Thymus (tissue), 14 donors: ENCODE results near the gene RGS11. TPM values are rescaled to one million over a fixed set of nuclear protein-coding genes. Genes with fewer than 3 reads are reported as not detected.

ENCODE experiments used
- DNase-seq, 9 donors: peaks; one replicate each; pipeline ENCODE4 v3.0.0-alpha.2; 2013; ENCODE audit warnings: low spot score in 9 of 9, low read depth in 6 of 9, missing footprints in 1 of 9
- H3K27ac ChIP-seq, 2 donors: one replicate each; pipeline ENCODE4 v1.5.1; 2013; ENCODE audit warnings: control low read depth in 1 of 2, low read depth in 1 of 2, low read length in 1 of 2, mild to moderate bottlenecking in 1 of 2, moderate library complexity in 1 of 2
- H3K27me3 ChIP-seq, 2 donors: one replicate each; pipeline ENCODE4 v1.5.1; 2013; ENCODE audit warnings: low read length in 1 of 2; ENCODE audit not compliant: control insufficient read depth in 2 of 2, insufficient read depth in 1 of 2
- H3K36me3 ChIP-seq, 2 donors: one replicate each; pipeline ENCODE4 v1.5.1; 2013; ENCODE audit warnings: low read length in 1 of 2, mild to moderate bottlenecking in 1 of 2, moderate library complexity in 1 of 2; ENCODE audit not compliant: control insufficient read depth in 2 of 2, insufficient read depth in 2 of 2
- H3K4me1 ChIP-seq, 2 donors: one replicate each; pipeline ENCODE4 v1.5.1; 2013; ENCODE audit warnings: low read length in 2 of 2; ENCODE audit not compliant: control insufficient read depth in 2 of 2, insufficient read depth in 2 of 2
- H3K4me3 ChIP-seq, 2 donors: one replicate each; pipeline ENCODE4 v1.5.1; 2013; ENCODE audit warnings: low read length in 2 of 2, control low read depth in 1 of 2, mild to moderate bottlenecking in 1 of 2
- H3K9me3 ChIP-seq, 2 donors: one replicate each; pipeline ENCODE4 v1.5.1; 2013; ENCODE audit warnings: low read length in 1 of 2, mild to moderate bottlenecking in 1 of 2; ENCODE audit not compliant: control insufficient read depth in 2 of 2, insufficient read depth in 1 of 2
- WGBS: extraction: QIAGEN DNeasy Blood & Tissue Kit; methylation state at CpG from one replicate; pipeline ENCODE4 v1.1.7; 2013; 5-methylcytosine and 5-hydroxymethylcytosine counted together
- long read RNA-seq, 10 donors: transcript quantifications; one replicate each; lab custom pipeline, GENCODE V29; 2026
- polyA plus RNA-seq: library from polyadenylated mRNA; stranded (reverse); fragments of 200-250 nt; gene quantifications from one replicate; pipeline ENCODE4 v1.2.3, GENCODE V29; 2013
- total RNA-seq: library from RNA; stranded (reverse); fragments of 120-200 nt; gene quantifications from one replicate; pipeline ENCODE4 v1.2.4, GENCODE V29; 2013
- donor health status: healthy.

The RGS11 gene
- total RNA-seq = not detected
- 1.3 TPM for polyA plus RNA-seq
- long read RNA-seq, donor 1 = 0 reads
- long read RNA-seq, donor 2 = 0 reads
- long read RNA-seq, donor 3 = 0 reads
- long read RNA-seq, donor 4 = 0 reads
- long read RNA-seq, donor 5 = 0 reads
- long read RNA-seq, donor 6 = 0 reads
- long read RNA-seq, donor 7 = 0 reads
- long read RNA-seq, donor 8 = 0 reads
- long read RNA-seq, donor 9 = 0 reads
- long read RNA-seq, donor 10 = 0 reads

- Histone ChIP-seq H3K9me3 (peaks cover 0 to 4% of the 10 kb centered on the region in 2 donors), H3K27ac (no peak within 1 kb of the TSS), H3K36me3 (no peaks in the 10 kb centered on the region), H3K4me3 (peak within 1 kb of the TSS in 1 of 2 donors; percentile 25), H3K4me1 (peaks cover 0 to 2% of the 10 kb centered on the region in 2 donors), H3K27me3 (peaks cover 60 to 84% of the 10 kb centered on the region in 2 donors)
- DNase-seq = no peak
- 6% methylated on average over 56 of the region's 56 CpGs for WGBS
Observed at GRCh38 chr16:275786-276232, at the start of gene RGS11. Gene RGS11 (minus strand): TSS chr16:275944. CDS start chr16:275911, 33 bp downstream.

DNA sequence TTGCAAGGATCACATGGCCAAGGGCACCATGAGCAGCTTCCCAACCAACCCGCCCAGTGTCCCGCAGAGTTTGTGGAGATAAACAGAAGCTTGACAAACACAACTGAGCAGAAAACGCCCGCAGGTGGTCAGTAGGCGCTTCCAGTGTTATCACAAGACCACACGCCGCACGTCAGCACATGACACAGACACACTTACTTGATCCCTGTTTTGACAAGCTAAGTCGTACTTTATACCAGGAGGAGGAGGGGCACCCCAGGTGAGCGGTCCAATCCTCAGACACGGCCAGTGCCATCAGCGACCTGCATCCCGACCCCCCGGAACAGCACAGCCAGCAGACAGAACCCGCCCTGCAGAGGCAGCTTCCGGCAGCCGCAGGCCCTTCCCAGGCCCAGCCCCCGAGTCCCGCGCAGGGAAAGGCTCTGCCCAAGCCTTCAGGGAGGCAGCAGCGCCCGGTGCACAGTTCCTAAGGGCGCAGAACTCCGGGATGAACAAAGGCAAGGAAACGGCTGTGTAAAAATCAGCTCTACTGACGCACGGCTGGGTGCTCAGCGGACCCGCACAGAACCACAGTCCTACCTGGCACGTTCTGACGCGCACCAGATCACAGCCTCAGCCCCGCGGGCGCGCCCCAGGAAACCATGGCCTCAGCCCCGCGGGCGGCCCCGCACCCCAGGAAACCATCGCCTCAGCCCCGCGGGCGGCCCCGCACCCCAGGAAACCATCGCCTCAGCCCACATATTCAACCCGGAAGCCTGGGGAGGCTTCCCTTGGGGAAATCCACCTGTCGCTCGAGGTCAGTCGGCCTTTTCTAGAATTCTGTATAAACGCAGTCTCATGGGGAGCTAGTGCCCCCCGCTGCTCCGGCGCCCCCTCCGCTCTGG lies 48.9 kb upstream of the RGS11 start:
- DNase-seq = peak in 4 of 9 donors; percentile 17 to 63 (median 41)
- peak overlapping the region; percentile 41 to 74 for H3K27ac ChIP-seq
- 15% methylated on average over 55 of the region's 55 CpGs for WGBS

GRCh38 chr16:324201-324450 lies 48.4 kb upstream of the RGS11 start:
- Histone ChIP-seq H3K27ac (no peak overlapping the region), H3K9me3 (no peaks in the 10 kb centered on the region), H3K27me3 (no peaks in the 10 kb centered on the region), H3K36me3 (peaks cover 10 to 12% of the 10 kb centered on the region in 2 donors), H3K4me3 (no peak overlapping the region), H3K4me1 (peaks cover 21 to 23% of the 10 kb centered on the region in 2 donors)
- WGBS = 91% methylated on average over 17 of the region's 17 CpGs
- no peak for DNase-seq

More for the DNA sequence above, 48.9 kb upstream of the RGS11 start:
- Histone ChIP-seq H3K9me3 (no peaks in the 10 kb centered on the region), H3K36me3 (peaks cover 5 to 6% of the 10 kb centered on the region in 2 donors), H3K27me3 (no peaks in the 10 kb centered on the region), H3K4me3 (peak overlapping the region; percentile 10 to 42), H3K4me1 (peaks cover 21 to 23% of the 10 kb centered on the region in 2 donors)

GRCh38 chr16:322476-323143 lies 46.9 kb upstream of the RGS11 start:
- no peaks in the 10 kb centered on the region for H3K27me3 ChIP-seq
- no peak overlapping the region for H3K4me3 ChIP-seq
- 99% methylated on average over 13 of the region's 13 CpGs for WGBS
- no peaks in the 10 kb centered on the region for H3K9me3 ChIP-seq
- no peak overlapping the region for H3K27ac ChIP-seq
- peaks cover 21 to 31% of the 10 kb centered on the region in 2 donors for H3K4me1 ChIP-seq
- peaks cover 23% of the 10 kb centered on the region in 2 donors for H3K36me3 ChIP-seq
- no peak for DNase-seq

GRCh38 chr16:321532-321931 lies 45.8 kb upstream of the RGS11 start:
- no peaks in the 10 kb centered on the region for H3K27me3 ChIP-seq
- WGBS = 94% methylated on average over 9 of the region's 9 CpGs
- H3K9me3 ChIP-seq = no peaks in the 10 kb centered on the region
- H3K4me1 ChIP-seq = peaks cover 21 to 31% of the 10 kb centered on the region in 2 donors
- DNase-seq = no peak
- H3K27ac ChIP-seq = no peak overlapping the region
- H3K36me3 ChIP-seq = peaks cover 24 to 26% of the 10 kb centered on the region in 2 donors
- no peak overlapping the region for H3K4me3 ChIP-seq

- Histone ChIP-seq H3K27me3 (no peaks in the 10 kb centered on the region), H3K27ac (no peak overlapping the region), H3K4me1 (peaks cover 13 to 23% of the 10 kb centered on the region in 2 donors), H3K36me3 (peaks cover 22 to 24% of the 10 kb centered on the region in 2 donors), H3K9me3 (no peaks in the 10 kb centered on the region), H3K4me3 (no peak overlapping the region)
- no peak for DNase-seq
- 98% methylated on average over 5 of the region's 5 CpGs for WGBS
Observed at GRCh38 chr16:320206-320605, 44.5 kb upstream of the RGS11 start.

DNA sequence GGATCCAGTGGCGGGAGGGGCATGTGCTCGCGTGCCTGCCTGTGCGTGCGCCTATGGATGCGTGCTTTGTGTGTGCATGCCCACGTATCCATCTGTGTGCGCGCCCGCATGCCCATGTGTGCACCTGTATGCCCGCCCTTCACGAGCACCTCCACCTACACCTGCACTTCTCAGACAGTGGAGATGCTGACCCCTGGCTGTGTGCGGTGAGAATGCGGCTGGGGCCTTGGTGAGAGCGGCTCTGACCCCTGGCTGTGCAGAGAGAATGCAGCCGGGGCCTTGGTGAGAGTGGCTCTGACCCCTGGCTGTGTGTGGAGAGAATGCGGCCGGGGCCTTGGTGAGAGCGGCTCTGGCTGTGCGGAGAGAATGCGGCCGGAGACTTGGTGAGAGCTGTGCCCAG lies 42.9 kb upstream of the RGS11 start:
- H3K4me3 ChIP-seq = no peak overlapping the region
- no peaks in the 10 kb centered on the region for H3K27me3 ChIP-seq
- DNase-seq = no peak
- H3K27ac ChIP-seq = no peak overlapping the region
- 93% methylated on average over 22 of the region's 22 CpGs for WGBS
- peaks cover 0 to 8% of the 10 kb centered on the region in 2 donors for H3K4me1 ChIP-seq
- no peaks in the 10 kb centered on the region for H3K9me3 ChIP-seq
- peaks cover 33 to 38% of the 10 kb centered on the region in 2 donors for H3K36me3 ChIP-seq

DNA sequence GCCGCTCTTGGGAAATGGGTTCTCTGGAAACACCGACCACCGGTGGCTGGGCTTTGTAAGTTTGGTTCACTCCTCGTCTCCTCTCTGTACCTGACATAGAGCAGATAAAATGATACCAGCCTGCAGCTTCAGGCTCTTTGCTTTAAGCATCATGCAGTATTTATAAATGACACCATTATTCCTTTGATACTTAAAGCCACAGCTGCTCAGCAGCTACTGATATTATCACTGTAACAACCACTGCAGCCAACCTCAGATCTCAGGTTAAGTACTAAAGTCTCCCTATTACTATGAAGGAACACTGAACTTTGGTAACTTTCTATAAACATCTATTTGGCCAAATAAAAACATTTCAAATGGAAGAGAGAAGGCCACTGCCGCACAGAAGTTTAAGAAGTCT lies 41.8 kb upstream of the RGS11 start:
- Histone ChIP-seq H3K4me1 (peaks cover 2 to 11% of the 10 kb centered on the region in 2 donors), H3K27ac (no peak overlapping the region), H3K36me3 (peaks cover 43 to 48% of the 10 kb centered on the region in 2 donors), H3K27me3 (no peaks in the 10 kb centered on the region), H3K4me3 (no peak overlapping the region), H3K9me3 (no peaks in the 10 kb centered on the region)
- no peak for DNase-seq
- WGBS = 83% methylated on average over 5 of the region's 5 CpGs
